ENCODE measurements around the gene LRRC9. TPM values are rescaled to one million over a fixed set of nuclear protein-coding genes. Genes with fewer than 3 reads are reported as not detected.
"Not testable (repeated sequence)": the region's sequence is repeated elsewhere in the genome, so short reads cannot be mapped to it uniquely, and the experiment has no call there.

LRRC9 gene
- polyA plus RNA-seq, 1 experiment: not detected

DNA sequence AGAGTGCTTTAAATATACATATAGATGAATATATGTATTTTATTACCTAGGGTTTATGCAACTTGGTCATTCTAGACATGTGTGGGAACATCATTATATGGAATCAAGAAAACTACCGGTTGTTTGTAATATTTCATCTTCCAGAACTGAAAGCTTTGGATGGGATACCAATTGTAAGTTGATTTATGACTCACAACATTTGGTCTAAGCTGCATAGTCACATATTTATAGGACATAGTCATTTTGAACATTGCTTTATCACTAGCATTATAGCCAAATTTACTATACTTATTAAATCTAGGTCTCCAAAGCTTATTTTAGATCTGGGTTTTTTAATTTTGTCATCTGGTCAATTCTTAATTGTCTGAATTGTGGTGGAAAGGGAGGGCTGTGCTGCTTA lies 88.1 kb downstream of the LRRC9 start:
- Histone ChIP-seq H3K27ac (ENCODE audit: low read depth, low read length) (no peak overlapping the region), H3K9me3 (ENCODE audit: control insufficient read depth, insufficient read depth, low read length) (peaks cover 5% of the 10 kb centered on the region), H3K4me3 (ENCODE audit: low read depth, low read length) (no peak overlapping the region), H3K27me3 (ENCODE audit: control insufficient read depth, insufficient read depth, low read length) (no peaks in the 10 kb centered on the region)
- ChIA-PET POLR2A (no interaction called here), CTCF (interaction anchor here (0.6 to 1.7 kb wide), 2 partner anchors 43 to 552 kb away, joined by 3 to 5 read pairs; no protein-coding TSS in a partner anchor)
- TF ChIP-seq, protein P1, sequence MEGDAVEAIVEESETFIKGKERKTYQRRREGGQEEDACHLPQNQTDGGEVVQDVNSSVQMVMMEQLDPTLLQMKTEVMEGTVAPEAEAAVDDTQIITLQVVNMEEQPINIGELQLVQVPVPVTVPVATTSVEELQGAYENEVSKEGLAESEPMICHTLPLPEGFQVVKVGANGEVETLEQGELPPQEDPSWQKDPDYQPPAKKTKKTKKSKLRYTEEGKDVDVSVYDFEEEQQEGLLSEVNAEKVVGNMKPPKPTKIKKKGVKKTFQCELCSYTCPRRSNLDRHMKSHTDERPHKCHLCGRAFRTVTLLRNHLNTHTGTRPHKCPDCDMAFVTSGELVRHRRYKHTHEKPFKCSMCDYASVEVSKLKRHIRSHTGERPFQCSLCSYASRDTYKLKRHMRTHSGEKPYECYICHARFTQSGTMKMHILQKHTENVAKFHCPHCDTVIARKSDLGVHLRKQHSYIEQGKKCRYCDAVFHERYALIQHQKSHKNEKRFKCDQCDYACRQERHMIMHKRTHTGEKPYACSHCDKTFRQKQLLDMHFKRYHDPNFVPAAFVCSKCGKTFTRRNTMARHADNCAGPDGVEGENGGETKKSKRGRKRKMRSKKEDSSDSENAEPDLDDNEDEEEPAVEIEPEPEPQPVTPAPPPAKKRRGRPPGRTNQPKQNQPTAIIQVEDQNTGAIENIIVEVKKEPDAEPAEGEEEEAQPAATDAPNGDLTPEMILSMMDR (IDR thresholded peaks at IDR 0.05; ENCODE audit: low read depth, low read length): no peak
- no peak for DNase-seq (ENCODE audit: low read depth, low spot score)

DNA sequence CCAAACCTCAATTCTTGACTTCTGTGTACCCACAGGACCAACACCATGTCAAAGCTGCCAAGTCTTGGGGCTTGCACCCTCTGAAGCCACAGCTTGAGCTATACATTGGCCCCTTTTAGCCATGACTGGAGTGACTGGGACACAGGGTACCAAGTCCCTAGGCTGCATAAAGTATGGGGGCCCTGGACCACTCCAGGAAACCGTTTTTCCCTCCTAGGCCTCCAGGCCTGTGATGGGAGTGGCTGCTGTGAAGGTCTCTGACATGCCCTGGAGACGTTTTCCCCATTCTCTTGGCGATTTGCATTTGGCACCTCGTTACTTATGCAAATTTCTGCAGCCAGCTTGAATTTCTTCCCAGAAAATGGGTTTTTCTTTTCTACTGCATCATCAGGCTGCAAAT lies 90.3 kb downstream of the LRRC9 start:
- CTCF ChIA-PET; H3K9me3 ChIP-seq (ENCODE audit: control insufficient read depth, insufficient read depth, low read length); DNase-seq (ENCODE audit: low read depth, low spot score); H3K4me3 ChIP-seq (ENCODE audit: low read depth, low read length); POLR2A ChIA-PET; H3K27ac ChIP-seq (ENCODE audit: low read depth, low read length); H3K27me3 ChIP-seq (ENCODE audit: control insufficient read depth, insufficient read depth, low read length): not testable (repeated sequence)

DNA sequence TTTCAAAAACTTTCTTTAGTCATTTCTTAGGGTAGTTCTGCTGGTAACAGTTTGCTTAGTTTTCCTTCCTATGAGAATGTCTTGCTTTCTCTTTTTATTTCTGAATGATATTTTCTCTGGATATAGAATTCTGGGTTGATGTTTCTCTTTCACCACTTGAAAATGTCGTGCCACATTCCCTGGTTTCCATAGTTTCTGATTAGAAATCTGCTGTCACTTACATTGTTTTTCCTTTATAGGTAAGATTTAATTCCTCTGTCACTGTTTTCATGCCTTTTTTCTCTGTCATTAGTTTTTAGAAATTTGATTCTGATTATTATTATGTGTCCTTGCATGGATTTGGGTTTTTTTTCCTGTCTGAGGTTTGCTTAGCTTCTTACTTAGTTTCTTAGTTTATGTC lies 94.5 kb downstream of the LRRC9 start:
- ChIA-PET CTCF (no interaction called here), POLR2A (no interaction called here)
- Histone ChIP-seq H3K27me3 (ENCODE audit: control insufficient read depth, insufficient read depth, low read length) (no peaks in the 10 kb centered on the region), H3K27ac (ENCODE audit: low read depth, low read length) (no peak overlapping the region), H3K9me3 (ENCODE audit: control insufficient read depth, insufficient read depth, low read length) (peaks cover 5% of the 10 kb centered on the region), H3K4me3 (ENCODE audit: low read depth, low read length) (no peak overlapping the region)
- DNase-seq (ENCODE audit: low read depth, low spot score): no peak
- TF ChIP-seq, protein P1 (IDR thresholded peaks at IDR 0.05; ENCODE audit: low read depth, low read length): no peak

DNA sequence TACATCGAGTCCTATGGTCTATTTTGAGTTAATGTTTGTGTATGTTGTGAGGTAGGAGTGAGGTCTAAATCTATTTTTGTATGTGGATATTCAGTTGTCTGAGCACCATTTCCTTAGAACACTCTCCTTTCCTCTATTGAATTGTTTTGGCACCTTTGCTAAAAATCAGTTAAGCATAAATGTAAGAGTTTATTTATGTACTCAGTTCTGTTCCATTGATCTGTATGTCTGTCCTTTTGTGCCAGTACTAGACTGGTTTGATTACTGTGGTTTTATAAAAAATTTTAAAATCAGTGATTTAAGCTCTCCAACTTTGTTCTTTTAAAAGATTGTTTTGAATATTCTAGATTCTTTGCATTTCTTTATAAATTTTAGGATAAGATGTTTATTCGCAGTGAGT lies 101.7 kb downstream of the LRRC9 start:
- DNase-seq (ENCODE audit: low read depth, low spot score): no peak
- no peaks in the 10 kb centered on the region for H3K27me3 ChIP-seq (ENCODE audit: control insufficient read depth, insufficient read depth, low read length)
- H3K4me3 ChIP-seq (ENCODE audit: low read depth, low read length): no peak overlapping the region
- H3K9me3 ChIP-seq (ENCODE audit: control insufficient read depth, insufficient read depth, low read length): no peaks in the 10 kb centered on the region
- ChIA-PET CTCF (no interaction called here), POLR2A (no interaction called here)
- TF ChIP-seq, protein P1 (IDR thresholded peaks at IDR 0.05; ENCODE audit: low read depth, low read length): no peak
- H3K27ac ChIP-seq (ENCODE audit: low read depth, low read length): no peak overlapping the region

DNA sequence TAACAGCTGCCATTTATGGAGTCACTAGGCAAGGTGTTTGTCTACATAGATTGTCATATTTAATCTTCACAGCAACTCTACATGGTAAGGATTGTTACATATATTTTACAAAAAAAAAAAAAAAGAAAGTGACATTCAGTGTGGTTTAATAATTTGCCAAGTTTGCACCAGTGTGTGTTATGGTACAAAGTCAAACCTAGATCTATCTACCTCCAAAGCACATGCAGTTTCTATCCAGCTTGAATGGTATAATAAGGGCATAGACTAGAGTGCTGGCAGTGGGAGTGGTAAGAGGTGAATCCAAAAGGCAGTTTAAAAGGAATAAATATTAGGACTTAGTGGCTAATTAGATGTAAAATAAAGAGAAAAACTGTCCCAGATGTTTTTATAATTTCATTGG lies 105.6 kb downstream of the LRRC9 start:
- no peaks in the 10 kb centered on the region for H3K27me3 ChIP-seq (ENCODE audit: control insufficient read depth, insufficient read depth, low read length)
- H3K9me3 ChIP-seq (ENCODE audit: control insufficient read depth, insufficient read depth, low read length): no peaks in the 10 kb centered on the region
- ChIA-PET CTCF (no interaction called here), POLR2A (no interaction called here)
- DNase-seq (ENCODE audit: low read depth, low spot score): no peak
- no peak overlapping the region for H3K27ac ChIP-seq (ENCODE audit: low read depth, low read length)
- TF ChIP-seq, protein P1 (IDR thresholded peaks at IDR 0.05; ENCODE audit: low read depth, low read length): no peak
- no peak overlapping the region for H3K4me3 ChIP-seq (ENCODE audit: low read depth, low read length)

DNA sequence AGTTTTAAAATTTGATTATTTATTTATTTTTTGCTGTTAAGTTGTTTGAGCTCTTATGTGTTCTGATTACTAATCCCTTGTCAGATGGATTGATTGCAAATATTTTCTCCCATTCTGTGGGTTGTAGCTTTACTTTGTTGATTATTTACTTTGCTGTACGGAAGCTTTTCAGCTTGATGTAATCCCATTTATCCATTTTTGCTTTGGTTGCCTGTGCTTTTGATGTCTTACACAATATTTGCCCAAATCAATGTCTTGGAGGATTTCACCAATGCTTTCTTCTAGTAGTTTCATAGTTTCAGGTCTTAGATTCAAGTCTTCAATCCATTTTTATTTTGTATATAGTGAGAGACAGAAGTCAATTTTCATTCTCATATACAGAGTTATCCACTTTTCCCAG lies 115.2 kb downstream of the LRRC9 start:
- H3K9me3 ChIP-seq (ENCODE audit: control insufficient read depth, insufficient read depth, low read length): no peaks in the 10 kb centered on the region
- DNase-seq (ENCODE audit: low read depth, low spot score): no peak
- CTCF ChIA-PET: interaction anchor here (0.6 to 1.2 kb wide), 3 partner anchors 117 to 228 kb away, joined by 3 to 5 read pairs (median 3); no protein-coding TSS in a partner anchor
- TF ChIP-seq, protein P1 (IDR thresholded peaks at IDR 0.05; ENCODE audit: low read depth, low read length): no peak
- H3K27me3 ChIP-seq (ENCODE audit: control insufficient read depth, insufficient read depth, low read length): no peaks in the 10 kb centered on the region
- H3K27ac ChIP-seq (ENCODE audit: low read depth, low read length): no peak overlapping the region
- no peak overlapping the region for H3K4me3 ChIP-seq (ENCODE audit: low read depth, low read length)
- POLR2A ChIA-PET: no interaction called here

DNA sequence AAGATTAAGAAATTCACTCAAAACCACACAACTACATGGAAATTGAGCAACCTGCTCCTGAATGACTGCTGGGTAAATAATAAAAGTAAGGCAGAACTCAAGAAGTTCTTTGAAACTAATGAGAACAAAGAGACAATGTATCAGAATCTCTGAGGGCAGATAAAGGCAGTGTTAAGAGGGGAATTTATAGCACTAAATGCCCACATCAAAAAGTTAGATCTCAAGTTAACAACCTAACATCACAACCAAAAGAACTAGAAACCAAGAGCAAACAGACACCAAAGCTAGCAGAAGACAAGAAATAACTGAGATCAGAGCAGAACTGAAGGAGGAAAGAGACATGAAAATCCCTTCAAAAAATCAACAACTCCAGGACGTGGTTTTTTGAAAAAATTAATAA lies 128.0 kb downstream of the LRRC9 start:
- H3K27ac ChIP-seq (ENCODE audit: low read depth, low read length); DNase-seq (ENCODE audit: low read depth, low spot score); H3K9me3 ChIP-seq (ENCODE audit: control insufficient read depth, insufficient read depth, low read length); H3K4me3 ChIP-seq (ENCODE audit: low read depth, low read length); H3K27me3 ChIP-seq (ENCODE audit: control insufficient read depth, insufficient read depth, low read length); POLR2A ChIA-PET; CTCF ChIA-PET: not testable (repeated sequence)

Measured in AG04450 (cell line).